Skeletal muscle tissue (tissue), 4 donors: ENCODE data around the gene TANC1. TPM values are rescaled to one million over a fixed set of nuclear protein-coding genes. Genes with fewer than 3 reads are reported as not detected.

Experiments used
- H3K27ac ChIP-seq: one replicate; pipeline ENCODE4 v1.7.0; 2013; ENCODE audit warnings: mild to moderate bottlenecking, low read depth, low read length, inconsistent platforms
- H3K27me3 ChIP-seq, 3 donors: one replicate each; pipeline ENCODE4 v1.7.0; 2013; ENCODE audit warnings: low read length in 3 of 3; ENCODE audit not compliant: control insufficient read depth in 3 of 3, insufficient read depth in 3 of 3
- H3K36me3 ChIP-seq, 3 donors: one replicate each; pipeline ENCODE4 v1.7.0; 2013; ENCODE audit warnings: low read length in 3 of 3; ENCODE audit not compliant: control insufficient read depth in 3 of 3, insufficient read depth in 3 of 3
- H3K4me1 ChIP-seq, 3 donors: one replicate each; pipeline ENCODE4 v1.7.0; 2013; ENCODE audit warnings: low read length in 3 of 3, mild to moderate bottlenecking in 3 of 3; ENCODE audit not compliant: control insufficient read depth in 3 of 3, insufficient read depth in 3 of 3
- H3K4me3 ChIP-seq, 3 donors: one replicate each; pipeline ENCODE4 v1.7.0; 2013; ENCODE audit warnings: low read length in 3 of 3
- H3K9ac ChIP-seq, 3 donors: one replicate each; pipeline ENCODE4 v1.7.0; 2013; ENCODE audit warnings: low read length in 3 of 3, mild to moderate bottlenecking in 3 of 3, moderate library complexity in 2 of 3, low read depth in 1 of 3
- H3K9me3 ChIP-seq, 3 donors: one replicate each; pipeline ENCODE4 v1.7.0; 2013; ENCODE audit warnings: low read length in 3 of 3; ENCODE audit not compliant: control insufficient read depth in 3 of 3
- total RNA-seq: library from RNA; depleted of rRNA; stranded (reverse); fragments of >200 nt; gene quantifications from one replicate; pipeline ENCODE4 v1.2.3, GENCODE V29; 2014
- donor health status: Osteomylitis.

The TANC1 gene
- total RNA-seq, 1 donor from 2014 or later = 38.1 TPM

- Histone ChIP-seq H3K27me3 (no peaks in the 10 kb centered on the region), H3K36me3 (peaks cover 0 to 2% (median 0%) of the 10 kb centered on the region in 3 donors), H3K4me1 (peaks cover 0 to 4% (median 3%) of the 10 kb centered on the region in 3 donors), H3K9ac (no peak overlapping the region), H3K9me3 (no peaks in the 10 kb centered on the region), H3K27ac (no peak overlapping the region), H3K4me3 (no peak overlapping the region)
Observed at GRCh38 chr2:159251296-159252173, 283.1 kb downstream of the TANC1 start.

GRCh38 chr2:159252905-159253304 lies 284.5 kb downstream of the TANC1 start:
- H3K27me3 ChIP-seq = no peaks in the 10 kb centered on the region
- H3K4me3 ChIP-seq = no peak overlapping the region
- H3K4me1 ChIP-seq = peaks cover 0 to 4% (median 3%) of the 10 kb centered on the region in 3 donors
- H3K9ac ChIP-seq = no peak overlapping the region
- no peak overlapping the region for H3K27ac ChIP-seq
- no peaks in the 10 kb centered on the region for H3K9me3 ChIP-seq
- no peaks in the 10 kb centered on the region for H3K36me3 ChIP-seq

- H3K9me3 ChIP-seq = no peaks in the 10 kb centered on the region
- H3K36me3 ChIP-seq = no peaks in the 10 kb centered on the region
Observed at GRCh38 chr2:159256159-159256558, 287.7 kb downstream of the TANC1 start.

GRCh38 chr2:159262226-159262625 lies 293.8 kb downstream of the TANC1 start:
- Histone ChIP-seq H3K9ac (no peak overlapping the region), H3K27ac (no peak overlapping the region), H3K4me1 (no peaks in the 10 kb centered on the region), H3K27me3 (no peaks in the 10 kb centered on the region), H3K4me3 (no peak overlapping the region), H3K36me3 (peaks cover 0 to 2% (median 0%) of the 10 kb centered on the region in 3 donors), H3K9me3 (no peaks in the 10 kb centered on the region)

More at GRCh38 chr2:159256159-159256558, 287.7 kb downstream of the TANC1 start:
- no peak overlapping the region for H3K4me3 ChIP-seq
- H3K27ac ChIP-seq = no peak overlapping the region
- H3K27me3 ChIP-seq = no peaks in the 10 kb centered on the region
- H3K9ac ChIP-seq = no peak overlapping the region
- no peaks in the 10 kb centered on the region for H3K4me1 ChIP-seq

- H3K36me3 ChIP-seq = peaks cover 0 to 2% (median 0%) of the 10 kb centered on the region in 3 donors
- no peak overlapping the region for H3K4me3 ChIP-seq
- H3K9me3 ChIP-seq = no peaks in the 10 kb centered on the region
- no peaks in the 10 kb centered on the region for H3K27me3 ChIP-seq
- no peaks in the 10 kb centered on the region for H3K4me1 ChIP-seq
- no peak overlapping the region for H3K9ac ChIP-seq
- no peak overlapping the region for H3K27ac ChIP-seq
Observed at GRCh38 chr2:159262904-159263303, 294.5 kb downstream of the TANC1 start.

- peaks cover 0 to 2% (median 0%) of the 10 kb centered on the region in 3 donors for H3K36me3 ChIP-seq
- no peaks in the 10 kb centered on the region for H3K4me1 ChIP-seq
- H3K27ac ChIP-seq = no peak overlapping the region
- no peak overlapping the region for H3K9ac ChIP-seq
- no peak overlapping the region for H3K4me3 ChIP-seq
- H3K9me3 ChIP-seq = no peaks in the 10 kb centered on the region
- H3K27me3 ChIP-seq = no peaks in the 10 kb centered on the region
Observed at GRCh38 chr2:159265171-159265576, 296.7 kb downstream of the TANC1 start.

- Histone ChIP-seq H3K36me3 (peaks cover 2 to 8% (median 6%) of the 10 kb centered on the region in 3 donors), H3K27ac (no peak overlapping the region), H3K4me3 (no peak overlapping the region), H3K9me3 (no peaks in the 10 kb centered on the region), H3K9ac (no peak overlapping the region), H3K4me1 (no peaks in the 10 kb centered on the region), H3K27me3 (no peaks in the 10 kb centered on the region)
Observed at GRCh38 chr2:159266554-159266953, 298.1 kb downstream of the TANC1 start.

GRCh38 chr2:159267921-159268320 lies 299.5 kb downstream of the TANC1 start:
- H3K4me1 ChIP-seq = no peaks in the 10 kb centered on the region
- no peaks in the 10 kb centered on the region for H3K9me3 ChIP-seq
- H3K36me3 ChIP-seq = peaks cover 3 to 11% (median 6%) of the 10 kb centered on the region in 3 donors
- H3K27ac ChIP-seq = no peak overlapping the region
- H3K4me3 ChIP-seq = no peak overlapping the region
- no peak overlapping the region for H3K9ac ChIP-seq
- no peaks in the 10 kb centered on the region for H3K27me3 ChIP-seq

- peaks cover 3 to 13% (median 11%) of the 10 kb centered on the region in 3 donors for H3K36me3 ChIP-seq
- H3K27ac ChIP-seq = no peak overlapping the region
- no peak overlapping the region for H3K9ac ChIP-seq
- H3K27me3 ChIP-seq = no peaks in the 10 kb centered on the region
- no peaks in the 10 kb centered on the region for H3K9me3 ChIP-seq
- no peaks in the 10 kb centered on the region for H3K4me1 ChIP-seq
- H3K4me3 ChIP-seq = no peak overlapping the region
Observed at GRCh38 chr2:159270744-159271379, 302.4 kb downstream of the TANC1 start.

GRCh38 chr2:159272156-159272555 lies 303.7 kb downstream of the TANC1 start:
- Histone ChIP-seq H3K36me3 (peaks cover 3 to 13% (median 11%) of the 10 kb centered on the region in 3 donors), H3K9ac (no peak overlapping the region), H3K4me1 (no peaks in the 10 kb centered on the region), H3K27ac (no peak overlapping the region), H3K9me3 (no peaks in the 10 kb centered on the region), H3K27me3 (no peaks in the 10 kb centered on the region), H3K4me3 (no peak overlapping the region)
